SH-SY5Y (cell line): ENCODE data around the gene GCN1.

ENCODE experiments used
- GATA2 ChIP-seq: IDR thresholded peaks from 2 replicates; pipeline ENCODE4 v1.6.1; 2011; ENCODE audit warnings: mild to moderate bottlenecking, low read depth, low read length
- GATA3 ChIP-seq: IDR thresholded peaks from 2 replicates; pipeline ENCODE4 v1.6.1; 2011; ENCODE audit warnings: low read depth, mild to moderate bottlenecking, low read length, moderate library complexity

DNA sequence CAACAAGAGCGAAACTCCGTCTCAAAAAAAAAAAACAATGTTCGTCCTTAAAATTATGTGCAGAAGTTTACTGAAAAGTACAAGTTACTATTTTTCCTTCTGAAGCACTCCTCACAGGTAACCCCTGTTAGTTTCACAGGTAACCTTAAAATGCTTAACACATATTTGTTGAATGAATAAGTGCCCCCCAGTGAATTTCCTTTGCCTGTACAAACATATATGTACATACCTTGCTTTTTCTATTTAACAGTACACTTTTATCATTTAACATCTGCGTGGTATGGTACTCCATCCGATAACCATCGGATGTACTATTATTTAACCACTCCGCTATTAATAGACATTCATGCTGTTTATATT lies 76.6 kb downstream of the GCN1 start:
- TF ChIP-seq GATA3 (no peak), GATA2 (no peak)
